Stimulated activated CD4-positive, alpha-beta T cell treated with anti-CD3 and anti-CD28 coated beads, Interleukin-12 subunit alpha, Interleukin-12 subunit beta, amount 100 ng/mL, for 48 hours (primary cell): ENCODE data around the gene PARD6B.
"Not testable (repeated sequence)": the region's sequence is repeated elsewhere in the genome, so short reads cannot be mapped to it uniquely, and the experiment has no call there.

ENCODE experiments used
- DNase-seq, 3 donors: peaks; one replicate each; pipeline ENCODE4 v3.0.0-alpha.2; 2020; ENCODE audit warnings: low read depth in 2 of 3, low spot score in 1 of 3

The PARD6B gene

DNA sequence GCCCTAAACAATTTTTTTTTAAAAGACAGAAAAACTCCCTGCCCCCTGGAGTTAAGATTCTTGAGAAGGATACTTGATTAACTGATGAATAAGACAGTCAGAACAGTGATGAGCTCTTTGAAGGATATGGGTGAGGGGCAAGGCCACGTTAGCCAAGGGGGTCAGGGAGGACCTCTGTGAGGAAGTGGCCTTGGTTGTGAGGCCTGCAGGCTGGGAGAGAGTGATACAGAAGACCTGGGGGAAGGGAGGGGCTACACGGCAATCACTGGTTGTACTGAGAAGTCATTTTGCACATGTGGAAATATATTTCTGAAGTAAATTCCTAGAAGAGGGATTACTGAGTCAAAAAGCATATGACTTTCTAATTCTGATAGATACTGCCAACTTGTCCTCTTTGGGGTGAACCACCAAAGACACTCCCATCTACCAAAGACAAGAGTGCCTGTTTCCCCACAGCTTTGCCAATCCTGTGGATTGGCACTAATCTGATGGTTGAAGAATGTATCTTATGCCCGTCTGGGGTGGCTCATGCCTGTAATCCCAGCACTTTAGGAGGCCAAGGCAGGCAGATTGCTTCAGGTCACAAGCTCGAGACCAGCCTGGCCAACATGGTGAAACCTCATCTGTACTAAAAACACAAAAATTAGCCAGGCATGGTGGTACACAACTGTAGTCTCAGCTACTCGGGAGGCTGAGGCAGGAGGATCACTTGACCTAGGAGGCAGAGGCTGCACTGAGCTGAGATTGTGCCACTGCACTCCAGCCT is 41.2 kb downstream of the PARD6B start:
- DNase-seq, result no peak

DNA sequence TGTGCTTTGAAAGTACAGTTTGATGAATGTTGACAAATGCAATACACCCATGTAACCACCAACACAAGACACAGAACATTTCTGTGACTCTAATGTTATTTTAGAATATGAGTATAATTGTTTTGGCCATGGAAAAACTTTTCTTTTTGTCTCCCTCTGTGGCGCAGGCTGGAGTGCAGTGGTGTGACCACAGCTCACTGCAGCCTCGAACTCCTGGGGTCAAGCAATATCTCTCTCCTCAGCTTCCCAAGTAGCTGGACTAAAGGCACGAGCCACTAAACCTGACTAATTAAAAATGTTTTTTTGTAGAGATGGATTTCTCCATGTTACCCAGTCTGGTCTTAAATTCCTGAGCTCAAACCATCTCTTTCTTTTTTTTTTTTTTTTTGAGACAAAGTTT is 43.1 kb downstream of the PARD6B start:
- no peak for DNase-seq

DNA sequence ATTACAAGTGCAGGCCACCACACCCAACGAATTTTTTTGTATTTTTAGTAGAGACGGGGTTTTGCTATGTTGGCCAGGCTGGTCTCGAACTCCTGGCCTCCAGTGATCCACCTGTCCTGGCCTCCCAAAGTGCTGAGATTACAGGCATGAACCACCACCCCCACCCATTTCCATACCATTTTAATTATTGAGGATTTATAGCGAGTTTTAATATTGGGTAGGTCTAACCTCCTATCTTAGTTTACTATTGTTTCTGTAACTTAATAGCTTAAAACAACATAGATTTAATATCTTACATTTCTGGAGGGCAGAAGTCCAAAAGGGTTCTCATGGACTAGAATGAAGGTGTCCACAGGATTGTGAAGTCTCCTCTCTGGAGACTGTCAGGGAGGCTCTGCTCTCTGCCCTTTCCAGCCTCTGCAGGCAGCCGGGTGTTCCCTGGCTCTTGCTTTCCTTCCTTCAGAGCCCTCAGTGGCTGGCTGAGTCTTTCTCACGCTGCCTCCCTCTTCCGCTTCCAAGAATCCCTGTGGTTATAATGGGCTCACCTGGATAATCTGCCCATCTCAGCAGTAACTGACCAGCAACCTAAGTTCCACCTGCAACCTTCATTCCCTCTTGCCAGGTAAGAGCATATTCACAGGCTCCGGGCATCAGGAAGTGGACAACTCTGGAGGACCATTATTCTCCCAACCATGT is 44.9 kb downstream of the PARD6B start:
- DNase-seq, result no peak

DNA sequence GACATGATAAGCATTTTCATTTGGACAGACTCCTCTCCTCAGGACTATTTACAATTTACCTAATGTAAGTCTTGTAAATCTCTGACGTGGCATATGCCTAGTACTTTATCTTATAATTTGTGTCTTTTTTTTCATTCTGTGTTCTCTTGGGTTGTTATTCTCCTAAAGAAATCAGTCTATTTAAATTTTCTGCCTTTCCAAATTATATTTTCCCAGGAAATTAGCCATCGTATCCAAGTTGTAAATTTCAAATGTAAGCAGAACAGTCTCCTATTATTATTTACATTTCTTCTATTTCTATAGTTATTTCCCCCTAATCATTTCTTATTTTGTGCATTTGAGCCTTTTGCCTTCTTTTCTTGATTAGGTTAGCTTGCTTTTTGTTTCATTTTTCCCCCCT is 46.0 kb downstream of the PARD6B start:
- DNase-seq, result no peak

DNA sequence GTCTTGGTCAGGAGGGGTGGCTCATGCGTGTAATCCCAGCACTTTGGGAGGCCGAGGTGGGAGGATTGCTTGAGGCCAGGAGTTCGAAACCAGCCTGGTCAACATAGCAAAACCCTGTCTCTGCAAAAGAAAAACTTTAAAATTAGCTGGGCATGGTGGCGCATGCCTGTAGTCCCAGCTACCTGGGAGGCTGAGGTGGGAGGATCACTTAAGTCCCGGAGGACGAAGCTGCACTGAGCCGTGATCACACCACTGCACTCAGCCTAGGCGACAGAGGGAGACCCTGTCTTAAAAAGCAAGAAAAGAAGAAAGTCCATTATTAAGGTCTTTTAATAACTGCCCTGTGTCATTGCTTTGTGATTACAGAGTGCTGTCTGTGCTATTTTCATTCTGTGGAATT is 47.6 kb downstream of the PARD6B start:
- DNase-seq, result not testable (repeated sequence)

DNA sequence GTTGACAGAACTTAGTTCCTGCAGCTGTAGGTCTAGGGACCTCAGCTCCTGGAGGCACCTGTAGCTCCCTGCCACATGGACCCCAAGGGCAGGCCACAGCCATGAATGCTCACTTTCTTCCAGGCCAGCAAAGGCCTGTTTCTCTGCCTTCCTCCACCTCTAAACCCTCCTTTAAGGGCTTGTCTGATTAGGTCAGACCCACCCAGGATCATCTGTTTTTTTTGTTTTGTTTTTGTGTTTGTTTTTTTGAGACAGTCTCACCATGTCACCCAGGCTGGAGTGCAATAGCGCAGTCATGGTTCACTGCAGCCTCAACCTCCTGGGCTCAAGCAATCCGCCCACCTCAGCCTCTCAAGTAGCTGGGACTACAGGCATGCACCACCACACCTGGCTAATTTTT is 52.0 kb downstream of the PARD6B start:
- no peak for DNase-seq

DNA sequence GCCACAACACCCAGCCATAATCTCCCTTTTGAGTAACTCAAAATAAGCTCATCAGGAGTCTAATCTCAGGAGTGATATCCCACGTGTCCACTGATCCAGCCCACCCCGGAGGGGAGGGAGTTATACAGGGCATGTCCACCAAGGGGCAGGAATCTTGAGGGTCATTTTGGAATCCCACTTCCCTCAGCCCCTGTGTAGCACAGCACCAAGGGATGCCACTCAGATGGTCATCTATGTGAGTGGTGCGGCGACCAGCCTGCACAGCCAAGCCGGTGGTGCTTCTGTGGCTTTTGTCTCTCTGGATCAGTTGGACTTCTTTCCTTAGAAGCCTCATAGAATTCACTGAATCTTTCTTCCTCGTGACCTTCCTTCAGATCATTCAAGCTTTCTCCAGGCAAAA is 52.5 kb downstream of the PARD6B start:
- no peak for DNase-seq

DNA sequence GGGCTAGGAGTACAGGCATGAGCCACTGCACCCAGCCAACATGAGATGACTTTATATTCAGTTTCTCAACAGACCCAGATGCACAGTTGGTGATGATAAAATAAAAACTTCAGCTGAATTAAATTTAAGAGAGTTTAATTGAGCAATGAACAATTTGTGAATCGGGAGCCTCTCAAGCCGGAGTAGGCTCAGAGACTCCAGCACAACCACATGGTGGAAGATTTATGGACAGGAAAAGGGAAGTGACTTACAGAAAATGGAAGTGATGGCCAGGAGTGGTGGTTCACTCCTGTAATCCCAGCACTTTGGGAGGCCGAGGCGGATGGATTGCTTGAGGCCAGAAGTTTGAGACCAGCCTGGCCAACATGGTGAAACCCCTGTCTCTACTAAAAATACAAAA is 53.1 kb downstream of the PARD6B start:
- no peak for DNase-seq

DNA sequence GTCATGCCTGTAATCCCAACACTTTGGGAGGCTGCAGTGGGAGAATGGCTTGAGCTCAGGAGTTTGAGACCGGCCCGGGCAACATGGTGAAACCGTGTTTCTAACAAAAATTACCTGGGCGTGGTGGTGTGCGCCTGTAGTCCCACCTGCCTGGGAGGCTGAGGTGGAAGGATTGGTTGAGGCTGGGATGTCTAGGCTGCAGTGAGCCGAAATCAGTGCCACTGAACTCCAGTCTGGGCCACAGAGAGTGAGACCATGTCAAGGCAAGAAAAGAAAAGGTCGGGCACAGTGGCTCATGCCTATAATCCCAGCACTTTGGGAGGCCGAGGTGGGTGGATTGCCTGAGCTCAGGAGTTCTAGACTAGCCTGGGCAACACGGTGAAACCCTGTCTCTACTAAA is 55.3 kb downstream of the PARD6B start:
- no peak for DNase-seq

DNA sequence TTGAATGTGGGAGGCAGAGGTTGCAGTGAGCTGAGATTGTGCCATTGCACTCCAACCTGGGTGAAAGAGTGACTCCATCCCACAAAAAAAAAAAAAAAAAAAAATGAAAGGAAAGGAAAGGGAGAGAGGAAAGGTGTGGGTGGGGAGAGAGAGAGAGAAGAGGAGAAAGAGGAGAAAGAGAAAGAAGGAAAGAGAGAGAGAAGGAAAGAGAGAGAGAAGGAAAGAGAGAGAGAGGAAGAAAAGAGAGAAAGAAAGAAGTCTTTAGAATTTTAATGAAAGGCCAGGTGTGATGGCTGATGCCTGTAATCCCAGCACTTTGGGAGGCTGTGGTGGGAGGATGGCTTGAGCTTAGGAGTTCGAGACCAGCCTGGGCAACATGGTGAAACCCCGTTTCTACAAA is 55.8 kb downstream of the PARD6B start:
- DNase-seq, result no peak

DNA sequence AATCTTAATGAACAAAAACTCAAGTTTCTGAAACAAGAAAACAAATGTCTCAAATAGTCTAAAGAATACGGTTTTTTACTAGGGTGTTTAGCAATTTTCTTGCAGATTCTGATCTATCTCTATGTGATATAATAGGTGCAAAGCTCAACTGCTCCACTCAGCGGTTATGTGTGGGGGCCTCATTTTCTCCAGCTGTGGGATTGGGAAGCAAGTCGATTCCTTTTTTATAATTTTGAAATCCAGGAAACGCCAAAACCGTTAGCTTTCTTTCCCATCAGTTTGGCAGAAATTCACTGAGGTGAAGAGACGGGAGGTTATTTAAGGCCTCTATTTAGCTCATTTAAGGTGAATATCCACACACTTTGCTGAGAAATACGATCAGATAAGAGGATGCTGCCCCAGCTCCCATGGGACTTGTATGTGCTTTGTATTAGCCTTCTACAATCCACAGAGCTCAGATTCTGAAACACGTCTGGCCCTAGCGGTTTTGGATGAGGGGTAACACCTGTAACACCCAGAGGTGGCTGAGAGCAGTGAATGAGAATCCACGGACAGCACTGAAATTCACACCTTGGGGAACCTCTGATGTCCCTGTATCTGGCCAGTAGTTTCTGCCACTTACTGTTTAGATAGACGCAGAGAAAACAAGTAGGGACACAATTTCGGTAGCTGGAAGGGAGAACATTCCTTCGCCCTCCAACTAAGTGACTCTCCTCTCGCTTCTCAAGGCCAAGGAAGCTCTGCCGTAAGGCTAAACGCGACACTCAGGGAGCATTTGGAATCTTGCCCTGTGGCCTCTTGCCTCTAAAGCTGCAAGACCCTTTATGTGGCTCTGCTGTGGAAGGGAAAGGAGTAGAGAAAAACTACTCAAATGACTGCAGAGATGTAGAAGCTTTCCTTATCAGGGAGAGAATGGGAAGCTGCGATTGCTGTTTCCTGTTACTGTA is 56.9 kb downstream of the PARD6B start:
- DNase-seq, result no peak

DNA sequence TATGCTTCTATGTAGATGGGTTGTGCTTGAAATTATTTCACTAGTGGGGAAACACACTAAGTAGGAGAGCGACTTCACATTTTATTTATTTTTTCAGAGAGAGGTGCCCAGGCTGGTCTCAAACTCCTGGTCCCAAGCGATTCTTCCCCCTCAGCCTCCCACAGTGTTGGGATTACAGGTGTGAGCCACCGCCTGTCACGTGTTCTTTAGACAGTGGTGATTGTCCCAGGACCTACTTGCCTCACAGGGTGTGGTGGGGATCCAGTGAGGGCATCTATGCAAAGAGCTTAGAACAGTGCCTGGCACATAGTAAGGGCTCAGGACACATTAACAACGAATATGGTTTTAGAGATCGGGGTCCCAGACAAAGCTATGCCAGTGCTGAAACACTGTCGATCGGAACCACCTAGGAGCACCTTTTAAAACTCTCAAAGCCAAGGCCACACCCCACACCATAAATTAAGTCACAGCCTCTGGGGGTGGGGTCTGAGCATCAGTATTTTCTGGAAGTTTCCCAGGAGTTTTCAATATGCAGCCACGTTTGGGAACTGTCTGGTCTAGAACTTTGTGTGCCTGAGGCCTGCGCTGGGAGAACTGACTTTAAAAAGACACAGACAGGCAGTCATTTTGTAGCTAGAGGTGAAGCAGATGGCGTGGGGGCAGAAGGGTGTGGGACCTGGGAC is 58.7 kb downstream of the PARD6B start:
- no peak for DNase-seq

DNA sequence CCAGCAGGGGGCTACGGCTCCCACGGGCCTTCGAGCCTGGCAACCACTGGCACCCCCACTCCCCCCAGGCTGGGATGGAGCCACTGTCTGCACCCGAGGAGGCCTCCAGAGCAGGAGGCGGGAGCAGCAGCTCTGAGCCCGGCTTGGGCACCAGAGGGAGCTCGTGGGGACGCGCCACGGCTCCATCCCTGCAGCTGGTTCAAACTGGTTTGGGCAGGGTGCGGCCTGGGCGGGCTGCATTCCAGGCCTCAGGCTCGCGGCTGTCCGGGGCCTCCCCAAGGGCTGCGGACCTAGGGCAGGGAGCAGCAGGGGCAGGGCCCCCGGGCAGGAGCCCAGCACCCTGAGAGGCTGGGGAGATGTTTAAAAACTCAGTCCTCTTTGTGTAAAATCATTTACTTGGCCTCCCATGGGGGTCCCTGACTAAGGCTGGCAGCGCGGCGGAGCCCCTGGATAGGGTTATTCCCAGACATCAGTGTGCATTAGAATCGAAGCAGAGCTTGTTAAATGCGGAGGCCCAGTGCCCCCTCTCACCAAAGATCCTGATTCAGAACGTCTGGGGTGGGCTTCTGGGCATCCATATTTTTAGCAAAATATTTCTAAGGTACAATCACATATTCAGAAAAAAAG is 59.4 kb downstream of the PARD6B start:
- DNase-seq, result peak; percentile 72 to 82 (median 75)

DNA sequence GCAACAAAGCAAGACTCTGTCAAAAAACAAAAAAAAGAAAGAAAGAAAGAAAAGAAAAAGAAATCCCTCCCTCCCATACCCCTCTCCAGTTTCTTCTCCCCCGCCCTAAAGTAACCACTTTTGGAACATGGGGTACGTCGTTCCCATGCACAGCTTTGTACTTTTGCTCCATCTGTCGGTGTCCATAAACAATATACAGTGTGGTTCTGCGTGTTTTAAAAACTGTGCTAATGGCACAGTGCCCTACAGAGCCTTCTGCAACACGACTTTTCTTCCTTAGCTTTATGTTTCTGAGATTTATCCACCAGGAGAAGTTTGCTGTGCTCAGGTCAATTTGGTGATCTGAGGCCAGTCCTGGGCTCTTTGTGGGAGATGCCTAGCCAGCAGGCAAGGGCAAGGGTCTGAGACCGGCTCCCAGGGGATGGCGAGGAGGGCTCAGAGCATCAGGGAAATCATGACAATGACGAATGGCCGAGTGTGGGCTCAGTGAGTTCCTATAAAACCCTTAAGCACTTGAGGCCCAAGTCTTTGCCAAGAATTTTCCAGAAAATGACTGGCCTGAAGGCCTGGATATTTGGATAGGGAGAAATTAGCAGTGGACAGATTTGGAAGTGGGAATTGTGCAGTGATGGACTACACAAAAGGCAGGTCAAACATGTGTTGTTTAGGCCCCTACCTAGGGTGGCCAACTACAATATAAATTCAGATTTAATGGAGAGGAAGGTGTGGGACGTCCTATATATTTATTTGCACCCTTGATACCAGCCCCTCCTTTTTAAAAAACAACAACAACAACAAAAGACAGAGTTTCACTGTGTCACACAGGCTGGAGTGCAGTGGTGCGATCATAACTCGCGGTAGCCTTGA is 61.6 kb downstream of the PARD6B start:
- DNase-seq, result no peak

DNA sequence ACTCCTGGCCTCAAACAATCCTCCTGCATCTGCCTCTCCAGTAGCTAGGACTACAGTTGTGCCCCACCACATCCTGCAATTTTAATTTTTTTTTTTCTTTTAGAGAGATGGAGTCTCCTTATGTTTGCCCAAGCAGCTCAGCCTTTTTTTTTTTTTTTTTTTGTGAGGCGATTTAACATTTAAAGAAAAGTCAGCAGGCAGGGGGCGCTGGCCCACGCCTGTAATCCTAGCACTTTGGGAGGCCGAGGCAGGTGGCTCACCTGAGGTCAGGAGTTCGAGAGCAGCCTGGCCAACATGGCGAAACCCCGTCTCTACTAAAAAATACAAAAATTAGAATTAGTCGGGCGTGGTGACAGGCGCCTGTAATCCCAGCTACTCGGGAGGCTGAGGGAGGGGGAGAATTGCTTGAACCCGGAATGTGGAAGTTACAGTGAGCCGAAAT is 62.2 kb downstream of the PARD6B start:
- DNase-seq, result peak in 2 of 3 donors; percentile 36 to 38

DNA sequence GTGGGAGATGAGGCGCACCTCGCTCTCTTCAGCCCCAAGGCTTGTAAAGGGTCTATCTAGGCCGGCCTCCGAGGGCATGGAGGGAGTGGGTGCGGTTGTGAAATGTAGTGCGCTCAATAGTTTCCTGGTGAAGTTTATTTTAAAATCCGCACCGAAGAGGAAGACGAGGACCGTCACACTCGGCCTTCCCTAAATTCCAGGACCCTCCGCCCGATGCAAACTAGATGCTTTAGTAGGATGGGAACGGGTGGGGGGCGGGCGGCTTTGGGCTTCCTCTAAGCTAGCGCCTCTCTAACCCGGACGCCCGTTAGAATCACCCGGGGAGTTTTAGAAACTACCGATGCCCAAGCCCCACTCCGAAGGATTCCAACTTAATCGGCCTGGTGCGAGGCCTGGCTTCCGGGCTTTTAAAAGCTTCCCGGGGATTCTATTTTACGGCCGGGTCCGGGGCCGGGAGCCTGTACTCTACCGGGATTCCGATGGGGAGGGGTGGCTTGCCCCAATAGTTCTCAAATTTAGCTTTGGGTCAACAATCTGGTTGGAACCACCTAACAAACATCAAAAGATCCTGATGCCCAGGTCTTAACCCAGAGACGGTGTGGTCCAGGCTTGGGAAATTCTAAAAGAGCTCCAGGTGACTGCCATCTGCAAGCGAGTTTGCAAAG is 62.9 kb downstream of the PARD6B start:
- DNase-seq, result no peak

DNA sequence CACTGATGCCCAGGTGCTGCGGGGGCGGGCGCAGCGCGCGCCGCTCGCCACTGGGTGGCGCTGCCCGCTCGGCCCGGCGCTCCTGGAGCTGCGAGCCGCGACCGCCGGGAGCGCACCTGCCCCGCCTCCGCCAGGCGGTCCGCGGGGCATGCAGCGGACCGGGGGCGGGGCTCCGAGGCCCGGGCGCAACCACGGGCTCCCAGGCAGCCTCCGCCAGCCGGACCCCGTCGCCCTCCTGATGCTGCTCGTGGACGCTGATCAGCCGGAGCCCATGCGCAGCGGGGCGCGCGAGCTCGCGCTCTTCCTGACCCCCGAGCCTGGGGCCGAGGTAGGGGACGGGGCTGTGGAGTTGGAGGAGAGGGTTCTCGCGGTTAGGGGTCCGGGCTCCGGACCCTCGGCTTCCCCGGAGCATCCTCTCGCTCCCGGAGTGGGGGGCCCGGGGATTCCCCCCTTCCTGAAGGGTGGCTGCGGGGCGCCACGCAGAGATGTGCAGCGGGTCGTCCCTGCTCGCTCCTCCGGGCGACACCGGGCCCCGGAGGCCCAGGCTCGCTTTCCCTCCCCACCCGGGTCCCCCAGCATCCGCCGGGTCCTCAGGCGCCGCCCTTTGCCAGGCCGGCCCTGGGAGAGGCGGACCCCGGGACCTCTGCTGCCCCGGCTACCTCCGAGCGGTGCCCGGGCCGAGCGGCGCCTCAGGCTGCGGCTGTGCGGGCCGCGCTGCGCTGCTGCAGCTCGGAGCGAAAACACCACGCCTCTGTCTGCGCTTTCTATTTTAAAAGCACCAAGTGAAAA is 63.7 kb downstream of the PARD6B start, which contains the start of gene BCAS4:
Gene BCAS4, plus strand, starts transcription at position 216 of the 789 bp plus-strand sequence. Its CDS starts 23 bp downstream, at position 239.
- DNase-seq, result peak; percentile 64 to 78 (median 70)

DNA sequence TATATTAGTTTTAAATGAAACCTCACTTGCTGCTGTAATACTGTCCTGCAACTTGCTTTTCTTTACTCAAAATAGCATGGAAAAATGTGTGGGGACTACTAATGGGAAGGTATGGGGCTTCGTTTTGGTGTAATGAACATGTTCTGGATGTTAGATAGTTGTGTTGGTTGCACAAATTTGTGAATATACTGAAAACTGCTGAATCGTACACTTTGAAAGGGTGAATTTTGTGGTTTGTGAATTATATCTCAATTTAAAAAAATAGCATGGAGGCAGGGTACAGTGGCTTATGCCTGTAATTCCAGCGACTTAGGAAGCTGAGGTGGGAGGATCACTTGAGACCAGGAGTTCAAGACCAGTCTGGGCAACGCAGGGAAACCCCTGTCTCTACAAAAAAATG is 65.8 kb downstream of the PARD6B start:
- DNase-seq, result no peak
